GM19239 (cell line): ENCODE data around the gene BCHE.

Experiments used
- DNase-seq: peaks from one replicate; pipeline ENCODE4 v3.0.0; 2011; ENCODE audit warnings: low spot score; ENCODE audit not compliant: insufficient read length
- FAIRE-seq: peaks from 2 replicates; lab custom pipeline; 2011; peaks lifted over from hg19 to GRCh38; lab: Jason Lieb, UNC

BCHE gene

DNA sequence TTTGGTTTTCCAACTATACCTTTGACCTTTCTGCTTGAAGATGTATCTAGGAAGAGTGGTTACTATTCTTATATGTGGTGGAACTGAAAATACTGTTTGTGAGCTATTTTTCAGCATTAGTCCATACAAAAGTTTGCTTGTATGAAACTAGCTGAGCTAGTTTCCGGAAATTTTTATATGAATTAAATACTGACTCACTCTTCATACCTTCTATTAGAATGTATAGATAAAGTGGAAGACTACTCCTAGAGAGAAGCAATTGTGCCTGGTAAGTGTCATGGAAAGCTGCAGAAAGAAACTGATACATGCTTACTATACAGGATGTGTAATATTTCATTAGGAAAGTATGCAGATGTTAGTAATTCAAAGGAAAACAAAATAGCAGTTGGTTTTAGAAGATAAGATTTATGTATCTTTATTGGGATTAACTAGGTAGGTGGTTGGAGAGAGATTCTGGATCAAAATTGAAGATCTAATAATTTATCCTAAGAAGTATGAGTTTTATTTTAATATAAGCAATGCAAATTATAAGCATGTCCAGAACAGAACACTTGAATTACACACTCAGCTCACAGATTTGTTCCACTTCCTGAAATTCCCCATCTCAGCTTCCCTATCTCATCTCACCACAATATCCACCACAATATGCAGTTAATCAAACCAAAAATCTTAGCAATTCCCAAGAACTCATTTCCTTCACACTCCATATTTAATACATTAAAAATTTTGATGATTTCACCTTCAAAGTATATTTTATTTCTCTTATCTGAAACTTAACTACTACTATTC lies 82.8 kb downstream of the BCHE start:
- DNase-seq (no peak), FAIRE-seq (no peak)

DNA sequence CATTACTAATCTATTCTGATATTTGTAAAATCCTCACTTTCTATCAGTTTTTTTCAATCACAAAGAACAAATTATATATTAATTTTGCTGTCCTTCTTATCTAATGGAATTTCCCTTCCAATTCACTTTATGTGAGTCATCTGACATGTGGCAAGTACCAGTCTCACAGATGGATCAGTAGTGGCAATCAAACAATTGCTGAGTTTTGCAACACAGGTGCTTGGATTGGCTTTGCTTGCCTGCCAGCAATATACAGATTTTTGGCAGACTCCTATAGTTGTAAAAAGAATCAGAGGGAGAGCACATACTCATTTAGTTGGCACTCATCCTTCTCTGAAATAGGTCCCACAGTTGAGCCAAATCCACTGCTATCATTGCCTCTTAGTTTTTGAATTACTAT lies 83.7 kb downstream of the BCHE start:
- DNase-seq (no peak), FAIRE-seq (no peak)

DNA sequence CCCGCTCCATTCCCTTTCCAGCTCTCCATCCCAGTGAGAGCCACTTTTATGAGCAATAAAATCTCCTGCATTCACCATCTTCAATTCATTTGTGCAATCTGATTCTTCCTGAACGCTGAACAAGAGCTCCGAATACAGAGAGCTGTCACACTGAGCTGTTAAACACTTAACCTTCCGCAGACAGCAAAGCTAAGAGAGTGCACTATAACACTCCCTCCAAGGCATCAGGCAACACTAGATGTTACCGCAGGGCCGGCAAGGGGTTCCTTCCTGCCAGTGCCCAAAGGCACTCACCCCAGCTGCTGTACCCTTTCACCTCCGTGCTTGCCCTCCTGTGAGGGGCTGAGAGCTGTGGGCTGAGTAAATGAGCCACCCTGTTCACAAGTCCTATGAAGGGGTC lies 85.6 kb downstream of the BCHE start:
- FAIRE-seq, result no peak
- DNase-seq, result no peak

DNA sequence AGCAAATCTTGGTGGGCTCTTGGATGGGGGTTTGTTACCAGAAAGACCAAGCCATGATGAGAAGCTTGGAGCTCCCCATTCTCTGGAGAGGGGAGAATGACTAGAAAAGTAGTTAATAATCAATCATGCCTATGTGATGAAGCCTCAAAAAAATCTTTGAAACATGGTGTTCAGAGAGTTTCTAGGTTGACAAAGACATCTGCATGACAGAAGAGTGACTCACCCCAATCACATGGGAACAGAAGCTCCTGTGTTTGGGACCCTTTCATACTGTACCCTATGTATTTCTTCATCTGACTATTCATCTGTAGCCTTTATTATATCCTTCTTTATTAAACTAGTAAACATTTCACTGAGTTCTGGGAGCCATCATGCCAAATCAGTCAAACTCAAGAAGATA lies 87.4 kb downstream of the BCHE start:
- FAIRE-seq, result no peak
- DNase-seq, result no peak

GRCh38 chr3:165749241-165749640 lies 88.0 kb downstream of the BCHE start:
- no peak for DNase-seq
- FAIRE-seq, result no peak

DNA sequence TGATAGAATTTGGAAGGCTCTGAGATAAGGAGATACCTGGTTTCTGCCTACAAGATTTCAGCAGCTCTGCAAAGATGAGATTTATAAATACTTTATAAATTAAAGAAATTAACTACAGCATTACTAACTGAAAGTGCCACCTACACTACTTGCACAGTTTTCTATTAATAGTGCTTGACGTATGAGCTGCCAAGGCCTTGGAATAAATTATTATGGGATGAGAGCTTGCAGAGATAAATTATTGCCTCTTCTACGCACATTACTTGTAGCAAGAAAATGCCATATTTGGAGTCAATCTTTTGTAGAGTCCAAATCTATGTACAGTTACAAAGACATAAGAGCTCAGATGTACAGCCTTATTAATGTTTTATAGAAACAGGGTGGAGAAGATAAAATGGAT lies 89.1 kb downstream of the BCHE start:
- FAIRE-seq, result no peak
- DNase-seq, result no peak

GRCh38 chr3:165746874-165747273 lies 90.3 kb downstream of the BCHE start:
- DNase-seq (no peak), FAIRE-seq (no peak)

DNA sequence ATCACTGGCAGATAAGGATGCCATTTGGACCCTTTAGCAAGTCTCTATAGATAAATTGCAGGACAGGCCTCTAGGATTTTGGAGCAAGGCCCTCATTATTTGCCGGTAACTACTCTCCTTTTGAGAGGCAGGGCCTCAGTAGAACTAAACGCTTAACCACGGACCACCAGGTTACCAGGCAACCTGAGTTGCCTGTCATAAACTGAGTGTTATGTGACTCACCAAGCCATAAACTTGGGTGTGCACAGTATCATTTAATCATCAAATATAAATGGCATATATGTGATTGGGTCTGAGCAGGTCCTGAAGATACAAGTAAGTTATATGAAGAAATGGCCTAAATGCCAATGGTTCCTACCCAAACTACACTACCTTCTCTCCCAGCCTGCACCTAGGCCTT lies 93.2 kb downstream of the BCHE start:
- DNase-seq, result no peak
- no peak for FAIRE-seq

- DNase-seq (no peak), FAIRE-seq (no peak)
Observed at GRCh38 chr3:165742351-165742750, 94.9 kb downstream of the BCHE start.

DNA sequence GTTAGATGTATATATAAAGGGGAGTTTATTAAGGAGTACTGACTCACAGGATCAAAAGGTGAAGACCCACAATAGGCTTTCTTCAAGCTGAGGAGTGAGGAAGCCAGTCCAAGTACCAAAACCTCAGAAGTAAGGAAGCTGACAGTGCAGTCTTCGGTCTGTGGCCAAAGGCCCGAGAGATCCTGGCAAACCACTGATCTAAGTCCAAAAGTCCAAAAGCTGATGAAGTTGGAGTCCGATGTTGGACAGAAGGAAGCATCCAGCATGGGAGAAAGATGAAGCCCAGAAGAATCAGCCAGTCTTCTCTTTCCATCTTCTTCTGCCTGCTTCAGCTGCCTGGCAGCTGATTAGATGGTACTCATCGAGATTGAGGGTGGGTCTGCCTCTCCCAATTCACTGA lies 107.5 kb downstream of the BCHE start:
- DNase-seq (no peak), FAIRE-seq (no peak)

DNA sequence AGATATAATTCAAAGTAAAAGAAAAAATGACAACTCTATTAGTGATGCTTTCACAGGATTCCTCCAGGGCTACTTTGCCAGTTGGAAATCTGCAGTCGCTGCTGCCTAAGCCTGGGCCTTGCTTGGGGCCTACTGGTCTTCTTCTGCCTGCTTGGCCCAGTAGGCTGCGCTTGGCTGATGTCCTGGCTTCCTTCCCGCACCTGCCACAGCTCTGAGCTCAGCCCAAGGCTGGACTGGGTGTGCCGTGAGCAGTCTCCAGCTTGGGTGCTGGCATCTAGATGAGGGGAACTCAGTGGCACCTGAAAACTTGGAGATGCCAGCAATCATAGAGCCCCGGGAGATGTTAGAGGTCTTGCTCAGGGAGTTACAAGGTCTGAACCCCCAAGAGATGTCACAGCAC lies 108.3 kb downstream of the BCHE start:
- no peak for DNase-seq
- no peak for FAIRE-seq

- DNase-seq (no peak), FAIRE-seq (no peak)
Observed at GRCh38 chr3:165725296-165725695, 111.9 kb downstream of the BCHE start.
